Activated naive CD4-positive, alpha-beta T cell treated with anti-CD3 and anti-CD28 coated beads for 36 hours (primary cell): ENCODE measurements around the gene RAB35. TPM values are rescaled to one million over a fixed set of nuclear protein-coding genes. Genes with fewer than 3 reads are reported as not detected.

Source experiments
- CTCF ChIA-PET: fragments of 350-600 bp; sonication (Branson Sonifier 250); formaldehyde crosslinking; loops from one replicate; lab custom pipeline; 2021; ENCODE audit warnings: antibody characterized with exemption; lab: Charles Lee
- DNase-seq: peaks from one replicate; pipeline ENCODE4 v3.0.0-alpha.2; 2020
- H3K27ac Mint-ChIP-seq: one replicate; pipeline ENCODE4 v1.8.0; 2021; ENCODE audit warnings: mild to moderate bottlenecking, mixed read lengths
- H3K27me3 Mint-ChIP-seq: one replicate; pipeline ENCODE4 v1.8.0; 2021; ENCODE audit warnings: low read depth, mixed read lengths
- H3K36me3 Mint-ChIP-seq: one replicate; pipeline ENCODE4 v1.8.0; 2021; ENCODE audit warnings: low read depth, mixed read lengths
- H3K4me1 Mint-ChIP-seq: one replicate; pipeline ENCODE4 v1.8.0; 2021; ENCODE audit warnings: low read depth, mixed read lengths
- H3K4me3 Mint-ChIP-seq: one replicate; pipeline ENCODE4 v1.8.0; 2021; ENCODE audit warnings: mild to moderate bottlenecking, moderate library complexity, mixed read lengths
- H3K9me3 Mint-ChIP-seq: one replicate; pipeline ENCODE4 v1.8.0; 2021; ENCODE audit warnings: mixed read lengths
- intact Hi-C: fragments of 100-400 bp; cut with micrococcal nuclease; formaldehyde crosslinking; loops from one replicate; pipeline ENCODE4 v1.15.1; 2023
- total RNA-seq, 2 experiments: library from RNA; stranded (reverse); gene quantifications; one replicate each; pipeline ENCODE4 v1.2.3, GENCODE V29; 2021

Gene RAB35
- total RNA-seq, 2 experiments from 2014 or later: 41.3 to 45.7 TPM

- Mint-ChIP-seq H3K27ac (peak overlapping the region; percentile 51), H3K4me3 (no peak overlapping the region), H3K36me3 (peaks cover 39% of the 10 kb centered on the region), H3K27me3 (no peaks in the 10 kb centered on the region), H3K9me3 (no peaks in the 10 kb centered on the region), H3K4me1 (peaks cover 25% of the 10 kb centered on the region)
- no peak for DNase-seq
- CTCF ChIA-PET: no interaction called here
- intact Hi-C loops: no loop called here
Observed at GRCh38 chr12:120090626-120091295, 25.8 kb downstream of the RAB35 start.

- Mint-ChIP-seq H3K36me3 (peaks cover 45% of the 10 kb centered on the region), H3K9me3 (no peaks in the 10 kb centered on the region), H3K4me1 (peaks cover 29% of the 10 kb centered on the region), H3K4me3 (no peak overlapping the region), H3K27ac (no peak overlapping the region), H3K27me3 (no peaks in the 10 kb centered on the region)
- DNase-seq: no peak
- CTCF ChIA-PET: no interaction called here
- intact Hi-C loops: no loop called here
Observed at GRCh38 chr12:120090206-120090605, 26.3 kb downstream of the RAB35 start.

DNA sequence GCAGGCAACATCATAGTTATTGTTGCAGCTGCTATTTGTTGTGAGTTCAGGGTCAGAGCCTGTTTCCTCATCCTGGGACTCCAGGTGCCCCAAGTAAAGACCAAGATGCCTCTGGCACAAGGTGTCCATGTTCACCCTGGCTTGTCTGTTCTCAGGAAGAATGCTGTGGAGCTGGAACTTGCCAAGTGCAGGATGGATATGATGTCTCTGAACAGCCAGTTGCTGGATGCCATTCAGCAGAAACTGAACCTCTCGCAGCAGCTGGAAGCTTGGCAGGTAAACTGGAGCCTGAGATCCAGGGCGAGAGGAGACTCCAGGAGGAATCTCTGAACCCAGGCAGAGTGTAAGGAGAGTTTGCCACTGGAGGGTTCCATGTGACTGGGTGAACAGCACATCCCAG is 26.8 kb downstream of the RAB35 start:
- peaks cover 48% of the 10 kb centered on the region for H3K36me3 Mint-ChIP-seq
- no peak for DNase-seq
- no peak overlapping the region for H3K4me3 Mint-ChIP-seq
- peaks cover 33% of the 10 kb centered on the region for H3K4me1 Mint-ChIP-seq
- intact Hi-C loops: no loop called here
- H3K9me3 Mint-ChIP-seq: no peaks in the 10 kb centered on the region
- no peak overlapping the region for H3K27ac Mint-ChIP-seq
- CTCF ChIA-PET: no interaction called here
- no peaks in the 10 kb centered on the region for H3K27me3 Mint-ChIP-seq

- no peaks in the 10 kb centered on the region for H3K9me3 Mint-ChIP-seq
- peaks cover 40% of the 10 kb centered on the region for H3K4me1 Mint-ChIP-seq
- no peak for DNase-seq
- no peaks in the 10 kb centered on the region for H3K27me3 Mint-ChIP-seq
- peaks cover 53% of the 10 kb centered on the region for H3K36me3 Mint-ChIP-seq
- no peak overlapping the region for H3K4me3 Mint-ChIP-seq
- intact Hi-C loops: no loop called here
- H3K27ac Mint-ChIP-seq: no peak overlapping the region
- CTCF ChIA-PET: interaction anchor here (0.5 kb wide), 1 partner anchor 114 kb away, joined by 3 read pairs; no protein-coding TSS in a partner anchor
Observed at GRCh38 chr12:120089105-120089504, 27.4 kb downstream of the RAB35 start.

DNA sequence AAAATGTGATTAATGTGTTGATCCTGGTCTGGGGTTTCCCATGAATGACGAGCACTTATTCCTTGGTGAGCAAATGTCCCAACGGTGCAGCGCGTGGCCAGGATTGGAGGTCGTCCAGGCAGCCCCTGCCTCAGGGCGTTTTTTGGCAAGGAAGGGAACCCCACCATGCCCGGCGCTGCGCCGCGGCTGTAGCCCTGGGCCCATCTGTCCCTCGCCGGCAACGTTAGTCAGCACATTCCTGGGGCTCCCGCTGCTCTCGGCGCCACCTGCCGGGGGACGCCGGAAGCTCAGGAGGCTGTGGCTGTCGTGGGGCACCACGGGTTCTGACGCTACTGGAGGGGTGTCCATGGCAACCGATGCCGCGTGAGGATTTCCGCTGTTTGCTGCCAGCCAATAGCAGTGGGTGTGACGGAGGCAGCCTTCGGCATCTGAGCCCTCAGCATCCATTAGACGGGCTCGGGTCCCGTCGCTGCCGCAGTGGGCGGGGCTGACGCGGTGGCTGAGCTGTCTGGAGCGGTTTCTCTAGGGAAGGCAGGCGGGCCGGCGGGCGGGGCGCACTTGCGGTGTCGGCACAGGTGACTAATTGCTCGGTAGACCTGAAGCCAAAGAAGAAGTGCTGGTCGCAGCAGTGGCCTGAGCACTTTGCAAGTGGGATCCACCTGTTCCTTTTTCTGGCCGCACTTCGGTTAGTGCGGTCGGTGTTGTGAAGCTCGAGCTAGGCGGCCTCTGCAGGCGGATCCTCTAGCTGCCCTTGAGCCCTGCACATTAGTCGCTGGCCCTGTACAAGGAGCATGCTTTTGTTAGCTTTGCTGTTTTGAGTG is 29.5 kb downstream of the RAB35 start:
- peak overlapping the region; percentile 63 for H3K4me3 Mint-ChIP-seq
- peak overlapping the region; percentile 85 for H3K27ac Mint-ChIP-seq
- CTCF ChIA-PET: interaction anchor here (0.8 to 1.5 kb wide), 14 partner anchors 10 to 184 kb away, joined by 3 to 12 read pairs (median 3); partner anchors contain the start of genes BICDL1 and RAB35
- H3K27me3 Mint-ChIP-seq: no peaks in the 10 kb centered on the region
- H3K4me1 Mint-ChIP-seq: peaks cover 41% of the 10 kb centered on the region
- DNase-seq: peak; percentile 100
- no peaks in the 10 kb centered on the region for H3K9me3 Mint-ChIP-seq
- intact Hi-C loops: loop anchor here (1.0 to 2.0 kb wide), 12 partner anchors 32 to 420 kb away; partner anchors contain the start of genes CIT, PXN, RNU4-2 and RPLP0
- peaks cover 61% of the 10 kb centered on the region for H3K36me3 Mint-ChIP-seq

GRCh38 chr12:120085920-120086645 is 30.5 kb downstream of the RAB35 start:
- no peak overlapping the region for H3K4me3 Mint-ChIP-seq
- peak overlapping the region; percentile 85 for H3K27ac Mint-ChIP-seq
- no peak for DNase-seq
- peaks cover 57% of the 10 kb centered on the region for H3K36me3 Mint-ChIP-seq
- H3K9me3 Mint-ChIP-seq: no peaks in the 10 kb centered on the region
- intact Hi-C loops: loop anchor here (2.0 kb wide), 1 partner anchor 419 kb away; no protein-coding TSS in a partner anchor
- CTCF ChIA-PET: interaction anchor here (0.7 to 1.5 kb wide), 9 partner anchors 14 to 462 kb away, joined by 3 to 12 read pairs (median 3); partner anchors contain the start of gene BICDL1
- no peaks in the 10 kb centered on the region for H3K27me3 Mint-ChIP-seq
- peaks cover 41% of the 10 kb centered on the region for H3K4me1 Mint-ChIP-seq

GRCh38 chr12:120081641-120082040 is 34.9 kb downstream of the RAB35 start:
- Mint-ChIP-seq H3K27ac (no peak overlapping the region), H3K36me3 (peaks cover 51% of the 10 kb centered on the region)
- CTCF ChIA-PET: interaction anchor here (0.7 kb wide), 1 partner anchor 183 kb away, joined by 3 read pairs; no protein-coding TSS in a partner anchor

GRCh38 chr12:120079411-120080400 is 36.8 kb downstream of the RAB35 start:
- peaks cover 24% of the 10 kb centered on the region for H3K4me1 Mint-ChIP-seq

More at GRCh38 chr12:120081641-120082040, 34.9 kb downstream of the RAB35 start:
- intact Hi-C loops: no loop called here
- no peak for DNase-seq
- H3K4me1 Mint-ChIP-seq: peaks cover 37% of the 10 kb centered on the region
- H3K4me3 Mint-ChIP-seq: no peak overlapping the region
- H3K27me3 Mint-ChIP-seq: no peaks in the 10 kb centered on the region
- H3K9me3 Mint-ChIP-seq: no peaks in the 10 kb centered on the region

GRCh38 chr12:120078868-120079267 is 37.7 kb downstream of the RAB35 start:
- DNase-seq: peak; percentile 32
- Mint-ChIP-seq H3K4me1 (peaks cover 25% of the 10 kb centered on the region), H3K9me3 (no peaks in the 10 kb centered on the region), H3K27ac (peak overlapping the region; percentile 69), H3K4me3 (no peak overlapping the region), H3K27me3 (no peaks in the 10 kb centered on the region), H3K36me3 (peaks cover 50% of the 10 kb centered on the region)
- CTCF ChIA-PET: no interaction called here
- intact Hi-C loops: no loop called here

More at GRCh38 chr12:120079411-120080400, 36.8 kb downstream of the RAB35 start:
- Mint-ChIP-seq H3K4me3 (no peak overlapping the region), H3K27me3 (no peaks in the 10 kb centered on the region), H3K9me3 (no peaks in the 10 kb centered on the region), H3K27ac (peak overlapping the region; percentile 69), H3K36me3 (peaks cover 50% of the 10 kb centered on the region)
- DNase-seq: no peak
- CTCF ChIA-PET: interaction anchor here (0.6 to 1.1 kb wide), 2 partner anchors 8 to 179 kb away, joined by 3 to 6 read pairs; no protein-coding TSS in a partner anchor
- intact Hi-C loops: no loop called here

DNA sequence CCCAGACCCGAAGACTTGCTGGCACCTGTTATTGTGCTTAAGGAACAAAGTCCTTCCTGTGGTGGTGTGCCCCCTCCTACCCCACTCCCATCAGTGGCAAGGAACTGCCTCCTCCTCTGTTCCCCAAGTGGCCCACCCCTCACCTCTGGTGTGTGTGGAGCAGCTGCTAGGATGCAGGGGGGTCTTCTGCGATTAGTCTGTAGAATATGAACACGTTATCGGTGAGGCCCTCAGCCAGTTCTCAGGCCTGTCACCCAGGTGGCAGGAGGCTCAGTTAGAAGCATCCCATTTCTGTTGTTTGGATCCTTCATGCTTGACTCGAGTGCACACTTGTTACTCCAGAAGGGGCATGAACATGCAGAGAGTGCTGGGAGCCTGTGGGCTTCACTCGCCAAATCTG is 39.3 kb downstream of the RAB35 start:
- intact Hi-C loops: no loop called here
- Mint-ChIP-seq H3K36me3 (peaks cover 56% of the 10 kb centered on the region), H3K27ac (no peak overlapping the region), H3K4me1 (peaks cover 36% of the 10 kb centered on the region), H3K27me3 (no peaks in the 10 kb centered on the region), H3K9me3 (peaks cover 1% of the 10 kb centered on the region), H3K4me3 (no peak overlapping the region)
- CTCF ChIA-PET: interaction anchor here (1.4 kb wide), 1 partner anchor 43 kb away, joined by 3 read pairs; no protein-coding TSS in a partner anchor
- no peak for DNase-seq

DNA sequence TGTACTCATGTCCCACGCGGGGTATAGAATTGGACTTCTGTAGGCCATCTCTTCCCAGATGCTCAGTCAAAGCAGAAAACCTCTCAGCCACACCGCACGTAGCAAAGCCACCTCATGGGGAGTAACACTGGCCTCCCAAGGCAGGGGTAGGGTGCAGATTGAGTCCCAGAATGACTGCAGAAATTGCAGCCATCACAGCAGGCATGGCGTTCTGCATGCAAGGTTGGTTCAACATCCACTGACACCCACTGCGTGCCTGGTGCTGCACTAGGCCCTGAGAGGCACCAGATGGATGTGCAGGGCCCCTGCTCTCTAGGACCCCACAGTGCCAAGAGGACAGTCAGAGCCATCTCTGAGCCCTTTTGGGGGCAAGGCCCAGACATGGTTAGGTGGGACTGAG is 39.9 kb downstream of the RAB35 start:
- Mint-ChIP-seq H3K9me3 (peaks cover 1% of the 10 kb centered on the region), H3K4me1 (peaks cover 36% of the 10 kb centered on the region), H3K4me3 (no peak overlapping the region), H3K36me3 (peaks cover 57% of the 10 kb centered on the region), H3K27ac (no peak overlapping the region), H3K27me3 (no peaks in the 10 kb centered on the region)
- intact Hi-C loops: no loop called here
- no peak for DNase-seq
- CTCF ChIA-PET: no interaction called here
